Thoracic aorta (tissue), 2 donors: ENCODE results near the gene AMOT. TPM values are rescaled to one million over a fixed set of nuclear protein-coding genes. Genes with fewer than 3 reads are reported as not detected.

ENCODE experiments used
- ATAC-seq: fragments of 150-250 bp; one replicate; pipeline ENCODE4 v1.8.0; 2017; ENCODE audit warnings: low read depth; ENCODE audit not compliant: insufficient number of reproducible peaks, low FRiP score
- DNase-seq: peaks from one replicate; pipeline ENCODE4 v3.0.0-alpha.2; 2020; ENCODE audit warnings: low spot score
- H3K27ac ChIP-seq, 2 donors: fragments of 200-600 bp; sonication (generic); 1 replicate in 1 of 2; 2 replicates in 1 of 2; pipeline ENCODE4 v1.5.1; 2016; ENCODE audit warnings: mild to moderate bottlenecking in 2 of 2, moderate library complexity in 2 of 2
- H3K27me3 ChIP-seq: fragments of 200-600 bp; sonication (generic); replicated peaks from 2 replicates; pipeline ENCODE4 v1.6.0; 2016; ENCODE audit warnings: mild to moderate bottlenecking; ENCODE audit not compliant: insufficient read depth
- H3K36me3 ChIP-seq: fragments of 200-600 bp; sonication (generic); one replicate; pipeline ENCODE4 v1.5.1; 2016
- H3K4me1 ChIP-seq, 2 donors: fragments of 200-600 bp; sonication (generic); 1 replicate in 1 of 2; 2 replicates in 1 of 2; pipeline versions ENCODE4 v1.5.1 to v1.6.0; 2016; ENCODE audit warnings: low read depth in 2 of 2, mild to moderate bottlenecking in 1 of 2; ENCODE audit not compliant: control insufficient read depth in 1 of 2
- H3K4me3 ChIP-seq: fragments of 200-600 bp; sonication (generic); 2 replicates; pipeline ENCODE4 v1.5.1; 2016; ENCODE audit warnings: mild to moderate bottlenecking
- H3K9me3 ChIP-seq: fragments of 200-600 bp; sonication (generic); 2 replicates; pipeline ENCODE4 v1.5.1; 2016
- CTCF ChIP-seq: fragments of 200-600 bp; sonication (generic); IDR thresholded peaks from one replicate; pipeline ENCODE4 v1.5.1; 2019; ENCODE audit warnings: antibody characterized with exemption
- total RNA-seq, 2 donors: library from RNA; depleted of rRNA; stranded (reverse); fragments of >200 nt; gene quantifications; one replicate each; pipeline versions ENCODE4 v1.1.0 to v1.2.3, GENCODE V29; 2016

Gene AMOT
- total RNA-seq, 2 donors from 2014 or later: 27.8 to 55.2 TPM

- H3K9me3 ChIP-seq: no peaks in the 10 kb centered on the region
- no peaks in the 10 kb centered on the region for H3K27me3 ChIP-seq
- H3K27ac ChIP-seq: no peak overlapping the region
- no peaks in the 10 kb centered on the region for H3K36me3 ChIP-seq
- ATAC-seq (no peak), DNase-seq (no peak)
- no peaks in the 10 kb centered on the region for H3K4me1 ChIP-seq
- TF ChIP-seq CTCF: no peak
- no peak overlapping the region for H3K4me3 ChIP-seq
These were observed 6.4 kb downstream of the AMOT start for GRCh38 chrX:112834031-112834845.

- no peak for DNase-seq
- H3K27ac ChIP-seq: no peak overlapping the region
- H3K4me3 ChIP-seq: no peak overlapping the region
- no peak for TF ChIP-seq CTCF
- H3K9me3 ChIP-seq: no peaks in the 10 kb centered on the region
- H3K4me1 ChIP-seq: no peaks in the 10 kb centered on the region
- H3K36me3 ChIP-seq: no peaks in the 10 kb centered on the region
- H3K27me3 ChIP-seq: no peaks in the 10 kb centered on the region
- ATAC-seq: no peak
These were observed 8.0 kb downstream of the AMOT start for GRCh38 chrX:112832481-112833095.

- ATAC-seq (no peak), DNase-seq (no peak)
- no peak for TF ChIP-seq CTCF
- no peaks in the 10 kb centered on the region for H3K36me3 ChIP-seq
- no peaks in the 10 kb centered on the region for H3K4me1 ChIP-seq
- H3K9me3 ChIP-seq: no peaks in the 10 kb centered on the region
- H3K27ac ChIP-seq: no peak overlapping the region
- no peak overlapping the region for H3K4me3 ChIP-seq
- H3K27me3 ChIP-seq: no peaks in the 10 kb centered on the region
These were observed 10.1 kb downstream of the AMOT start for GRCh38 chrX:112830540-112830939.

- DNase-seq: no peak
- Histone ChIP-seq H3K36me3 (no peaks in the 10 kb centered on the region), H3K9me3 (no peaks in the 10 kb centered on the region), H3K4me3 (no peak overlapping the region), H3K4me1 (no peaks in the 10 kb centered on the region), H3K27me3 (no peaks in the 10 kb centered on the region), H3K27ac (no peak overlapping the region)
- ATAC-seq: no peak
- no peak for TF ChIP-seq CTCF
These were observed 13.2 kb downstream of the AMOT start for GRCh38 chrX:112827292-112827903.

- no peak for ATAC-seq
- H3K27ac ChIP-seq: no peak overlapping the region
- H3K9me3 ChIP-seq: no peaks in the 10 kb centered on the region
- H3K4me1 ChIP-seq: no peaks in the 10 kb centered on the region
- no peaks in the 10 kb centered on the region for H3K27me3 ChIP-seq
- no peak for DNase-seq
- TF ChIP-seq CTCF: no peak
- no peaks in the 10 kb centered on the region for H3K36me3 ChIP-seq
- H3K4me3 ChIP-seq: no peak overlapping the region
These were observed 14.6 kb downstream of the AMOT start for GRCh38 chrX:112826023-112826422.
